GM18520 (cell line): Measurements from ENCODE around the gene DKK1.
"Not testable (repeated sequence)": the region's sequence is repeated elsewhere in the genome, so short reads cannot be mapped to it uniquely, and the experiment has no call there.

Source experiments
- ATAC-seq: cut with Tn5 transposase; IDR thresholded peaks from one replicate; pipeline ENCODE4 v1.9.1; 2021; ENCODE audit not compliant: unreplicated experiment

The DKK1 gene

GRCh38 chr10:52365547-52366432 lies 51.7 kb downstream of the DKK1 start:
- ATAC-seq, result not testable (repeated sequence)
